Mesendoderm (in vitro differentiated cells): ENCODE data around the gene DNAAF8.
A peak's percentile ranks its signal among the peaks of the same experiment; 100 is the strongest.

ENCODE experiments used
- DNase-seq: peaks from one replicate; pipeline ENCODE4 v3.0.0; 2013
- H2AK5ac ChIP-seq: 2 replicates; pipeline ENCODE4 v1.6.1; 2013; ENCODE audit warnings: low read length, inconsistent platforms
- H2BK120ac ChIP-seq: 2 replicates; pipeline ENCODE4 v1.6.1; 2013; ENCODE audit warnings: low read depth, mild to moderate bottlenecking, low read length, moderate library complexity, mixed read lengths
- H2BK15ac ChIP-seq: replicated peaks from 2 replicates; pipeline ENCODE4 v1.6.1; 2013; ENCODE audit warnings: low read depth, mild to moderate bottlenecking, moderate library complexity
- H2BK5ac ChIP-seq: 2 replicates; pipeline ENCODE4 v1.6.1; 2013; ENCODE audit warnings: low read length, inconsistent platforms
- H3K18ac ChIP-seq: 2 replicates; pipeline ENCODE4 v1.6.1; 2013; ENCODE audit warnings: mild to moderate bottlenecking, low read length, mixed read lengths
- H3K23ac ChIP-seq: one replicate; pipeline ENCODE4 v1.6.1; 2013; ENCODE audit warnings: low read length
- H3K27ac ChIP-seq: 2 replicates; pipeline ENCODE4 v1.5.1; 2013; ENCODE audit warnings: low read depth, mild to moderate bottlenecking, inconsistent platforms, low read length, moderate library complexity
- H3K27me3 ChIP-seq: 2 replicates; pipeline ENCODE4 v1.6.1; 2013; ENCODE audit warnings: low read length, control low read depth, mild to moderate bottlenecking, inconsistent platforms; ENCODE audit not compliant: insufficient read depth, poor library complexity
- H3K36me3 ChIP-seq: 2 replicates; pipeline ENCODE4 v1.6.1; 2013; ENCODE audit warnings: low read length, inconsistent platforms; ENCODE audit not compliant: control insufficient read depth, insufficient read depth
- H3K4ac ChIP-seq: one replicate; pipeline ENCODE4 v1.6.1; 2013; ENCODE audit warnings: low read depth, mild to moderate bottlenecking, low read length, moderate library complexity
- H3K4me1 ChIP-seq: 2 replicates; pipeline ENCODE4 v1.6.1; 2013; ENCODE audit warnings: low read depth, low read length, inconsistent platforms; ENCODE audit not compliant: control insufficient read depth
- H3K4me2 ChIP-seq: 2 replicates; pipeline ENCODE4 v1.6.1; 2013; ENCODE audit warnings: low read length
- H3K4me3 ChIP-seq: 2 replicates; pipeline ENCODE4 v1.5.1; 2013; ENCODE audit warnings: mild to moderate bottlenecking, low read length
- H3K56ac ChIP-seq: one replicate; pipeline ENCODE4 v1.6.1; 2013; ENCODE audit warnings: low read length
- H3K79me1 ChIP-seq: 2 replicates; pipeline ENCODE4 v1.6.1; 2013; ENCODE audit warnings: low read length, inconsistent platforms
- H3K79me2 ChIP-seq: 2 replicates; pipeline ENCODE4 v1.6.1; 2013; ENCODE audit warnings: mild to moderate bottlenecking, low read length; ENCODE audit not compliant: control insufficient read depth, insufficient read depth
- H3K9ac ChIP-seq: 2 replicates; pipeline ENCODE4 v1.6.1; 2013; ENCODE audit warnings: low read length, inconsistent platforms
- H4K5ac ChIP-seq: one replicate; pipeline ENCODE4 v1.6.1; 2013; ENCODE audit warnings: low read length
- H4K8ac ChIP-seq: one replicate; pipeline ENCODE4 v1.6.1; 2013; ENCODE audit warnings: low read depth, mild to moderate bottlenecking, control low read depth, low read length, moderate library complexity
- WGBS: extraction: QIAGEN DNeasy Blood & Tissue Kit; methylation state at CpG from one replicate; pipeline ENCODE4 v1.1.7; 2013; ENCODE audit warnings: low lambda C conversion rate, missing lambda C conversion rate; ENCODE audit not compliant: insufficient coverage; ENCODE audit errors: extremely low coverage; 5-methylcytosine and 5-hydroxymethylcytosine counted together

The DNAAF8 gene

GRCh38 chr16:4765511-4766474 lies 31.5 kb downstream of the DNAAF8 start:
- no peak overlapping the region for H2BK120ac ChIP-seq
- no peak overlapping the region for H3K27ac ChIP-seq
- H2BK5ac ChIP-seq: no peak overlapping the region
- peaks cover 6% of the 10 kb centered on the region for H3K79me2 ChIP-seq
- WGBS: no CpG with 5 or more reads among the region's 26 CpGs
- H3K4ac ChIP-seq: no peak overlapping the region
- H3K9ac ChIP-seq: peak overlapping the region; percentile 96
- no peak overlapping the region for H3K23ac ChIP-seq
- H3K36me3 ChIP-seq: peaks cover 2% of the 10 kb centered on the region
- H3K4me2 ChIP-seq: peak overlapping the region; percentile 25
- peaks cover 1% of the 10 kb centered on the region for H3K4me1 ChIP-seq
- H3K56ac ChIP-seq: peak overlapping the region; percentile 93
- H3K18ac ChIP-seq: no peak overlapping the region
- H2AK5ac ChIP-seq: no peak overlapping the region
- H4K5ac ChIP-seq: no peak overlapping the region
- H3K79me1 ChIP-seq: peaks cover 9% of the 10 kb centered on the region
- H4K8ac ChIP-seq: no peak overlapping the region
- H3K27me3 ChIP-seq: no peaks in the 10 kb centered on the region
- H2BK15ac ChIP-seq: no peak overlapping the region
- no peak overlapping the region for H3K4me3 ChIP-seq
- DNase-seq: no peak

DNA sequence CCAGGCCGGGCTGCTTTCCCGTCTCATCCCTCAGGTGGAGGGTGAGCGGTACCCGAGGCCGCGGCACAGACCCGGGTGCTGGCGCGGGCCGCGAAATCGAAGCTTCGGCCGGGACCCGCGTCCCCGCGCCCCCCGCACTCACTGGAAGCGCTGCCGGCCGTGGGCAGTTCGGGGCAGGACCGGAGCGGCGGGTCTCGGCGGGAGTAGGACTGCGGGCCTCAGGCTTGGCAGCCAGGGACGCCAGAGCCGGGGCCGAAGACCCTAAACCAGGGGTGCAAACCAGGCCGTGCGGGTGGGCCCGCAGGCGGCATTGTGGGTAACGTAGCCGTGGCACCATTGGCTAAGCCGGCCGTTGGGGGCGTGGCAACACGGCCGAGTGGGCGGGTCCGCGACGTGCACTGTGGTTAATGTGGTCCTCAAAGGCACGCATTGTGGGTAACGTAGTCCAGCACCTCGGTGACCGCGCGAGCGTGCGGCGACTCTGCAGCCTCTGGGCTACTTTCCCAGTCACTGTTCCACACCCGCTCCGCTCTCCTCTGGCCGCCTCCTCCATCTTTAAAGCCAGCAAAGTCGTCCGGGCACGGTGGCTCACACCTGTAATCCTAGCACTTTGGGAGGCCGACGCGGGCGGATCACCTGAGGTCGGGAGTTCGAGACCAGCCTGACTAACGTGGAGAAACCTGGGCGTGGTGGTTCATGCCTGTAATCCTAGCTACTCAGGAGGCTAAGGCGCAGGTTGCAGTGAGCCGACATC lies 32.7 kb downstream of the DNAAF8 start, which contains the start of gene ZNF500:
TSS of gene ZNF500 (minus strand) at position 288 of the 754 bp plus-strand sequence. CDS start 1,184 bp downstream, outside the sequence.
- Histone ChIP-seq H3K4me3 (peak within 1 kb of the TSS; percentile 86), H3K79me2 (peaks cover 6% of the 10 kb centered on the region), H2BK120ac (no peak within 1 kb of the TSS), H3K27me3 (no peaks in the 10 kb centered on the region), H3K4me1 (peaks cover 1% of the 10 kb centered on the region), H3K23ac (no peak within 1 kb of the TSS), H2AK5ac (no peak within 1 kb of the TSS), H3K79me1 (peaks cover 9% of the 10 kb centered on the region), H3K4me2 (peak within 1 kb of the TSS; percentile 88), H4K8ac (no peak within 1 kb of the TSS), H2BK5ac (no peak within 1 kb of the TSS), H3K18ac (peak within 1 kb of the TSS; percentile 53), H3K36me3 (peaks cover 2% of the 10 kb centered on the region), H3K27ac (peak within 1 kb of the TSS; percentile 53), H2BK15ac (no peak within 1 kb of the TSS), H3K9ac (peak within 1 kb of the TSS; percentile 96), H4K5ac (no peak within 1 kb of the TSS), H3K4ac (peak within 1 kb of the TSS; percentile 75), H3K56ac (peak within 1 kb of the TSS; percentile 93)
- no CpG with 5 or more reads among the region's 72 CpGs for WGBS
- DNase-seq: peak; percentile 98

DNA sequence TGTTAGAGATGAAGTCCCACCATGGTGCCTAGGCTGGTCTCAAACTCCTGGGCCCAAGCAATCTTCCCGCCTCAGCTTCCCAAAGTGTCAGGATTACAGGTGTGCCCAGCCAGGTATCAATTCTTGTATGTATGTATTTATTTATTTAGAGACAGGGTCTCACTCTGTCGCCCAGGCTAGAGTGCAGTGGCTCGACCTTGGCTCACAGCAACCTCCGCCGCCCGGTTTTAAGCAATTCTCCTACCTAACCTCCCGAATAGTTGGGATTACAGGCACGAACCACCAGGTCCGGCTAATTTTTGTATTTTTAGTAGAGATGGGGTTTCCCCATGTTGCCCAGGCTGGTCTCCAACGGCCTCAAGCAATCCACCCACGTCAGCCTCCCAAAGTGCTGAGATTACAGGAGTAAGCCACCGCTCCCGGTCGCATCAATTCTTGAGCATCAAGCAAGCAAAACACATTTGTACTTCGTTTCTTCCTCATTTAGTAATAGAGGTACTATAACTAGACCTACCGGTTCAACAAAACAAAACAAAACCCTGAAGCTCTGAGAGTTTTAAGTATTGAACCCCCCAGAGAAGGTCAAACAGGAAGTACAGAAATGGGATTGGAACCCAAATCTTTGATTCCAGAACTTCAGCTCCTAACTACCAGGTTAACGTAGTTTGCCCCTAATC lies 33.7 kb downstream of the DNAAF8 start:
- Histone ChIP-seq H3K79me1 (peaks cover 9% of the 10 kb centered on the region), H2BK120ac (no peak overlapping the region), H3K79me2 (peaks cover 6% of the 10 kb centered on the region), H2AK5ac (no peak overlapping the region), H4K8ac (no peak overlapping the region), H3K4me2 (peak overlapping the region; percentile 97), H4K5ac (no peak overlapping the region), H3K27me3 (no peaks in the 10 kb centered on the region), H3K56ac (peak overlapping the region; percentile 97), H3K4ac (peak overlapping the region; percentile 26), H3K9ac (peak overlapping the region; percentile 95), H2BK5ac (no peak overlapping the region), H3K18ac (no peak overlapping the region), H3K23ac (no peak overlapping the region), H3K36me3 (peaks cover 2% of the 10 kb centered on the region), H3K27ac (no peak overlapping the region), H3K4me3 (peak overlapping the region; percentile 70), H2BK15ac (no peak overlapping the region), H3K4me1 (peaks cover 1% of the 10 kb centered on the region)
- WGBS: no CpG with 5 or more reads among the region's 17 CpGs
- DNase-seq: no peak

DNA sequence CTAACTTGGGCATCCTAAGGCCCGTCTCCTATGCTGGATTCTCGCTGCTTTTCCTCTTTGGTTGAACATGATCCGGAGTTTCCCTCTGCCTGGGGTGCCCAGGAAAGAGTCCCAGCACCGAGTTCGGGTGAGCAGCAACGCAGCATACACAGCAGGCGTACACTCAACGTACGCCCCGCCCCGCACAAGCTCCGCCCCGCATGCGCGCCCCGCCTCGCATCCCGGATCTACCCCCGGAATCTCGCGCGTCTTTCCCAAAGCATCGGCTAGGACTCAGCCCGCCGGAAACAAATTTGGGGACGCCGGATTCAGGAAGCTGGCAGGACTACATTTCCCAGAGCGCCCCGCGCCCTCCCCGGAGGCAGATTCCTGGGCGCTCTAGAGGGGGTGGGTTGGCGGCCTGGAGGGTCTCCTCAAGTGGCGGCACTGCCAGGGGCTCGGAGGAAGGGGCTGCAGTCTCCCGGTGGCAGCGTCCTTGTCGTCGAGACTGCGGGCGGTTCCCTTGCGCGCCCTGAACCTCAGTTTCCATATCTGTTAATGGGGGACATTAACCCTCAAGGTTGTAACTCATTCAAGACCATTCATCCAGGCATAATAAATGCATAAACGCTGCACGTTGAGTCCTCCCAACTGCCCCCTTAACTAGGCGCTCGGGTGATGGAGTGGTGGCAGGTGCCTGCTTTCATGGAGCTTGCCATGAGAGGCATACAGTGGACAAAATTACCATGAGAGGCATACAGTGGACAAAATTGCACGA lies 34.4 kb downstream of the DNAAF8 start:
- H3K23ac ChIP-seq: no peak overlapping the region
- no peak overlapping the region for H3K4ac ChIP-seq
- no peak overlapping the region for H4K5ac ChIP-seq
- no CpG with 5 or more reads among the region's 48 CpGs for WGBS
- no peaks in the 10 kb centered on the region for H3K27me3 ChIP-seq
- no peak overlapping the region for H3K18ac ChIP-seq
- peak overlapping the region; percentile 28 for H4K8ac ChIP-seq
- H3K27ac ChIP-seq: no peak overlapping the region
- H3K36me3 ChIP-seq: peaks cover 2% of the 10 kb centered on the region
- peaks cover 9% of the 10 kb centered on the region for H3K79me1 ChIP-seq
- H3K79me2 ChIP-seq: peaks cover 6% of the 10 kb centered on the region
- H2BK120ac ChIP-seq: no peak overlapping the region
- peak; percentile 98 for DNase-seq
- H3K4me3 ChIP-seq: peak overlapping the region; percentile 70
- no peak overlapping the region for H2AK5ac ChIP-seq
- H3K56ac ChIP-seq: peak overlapping the region; percentile 97
- H3K4me2 ChIP-seq: peak overlapping the region; percentile 97
- H2BK15ac ChIP-seq: no peak overlapping the region
- peaks cover 1% of the 10 kb centered on the region for H3K4me1 ChIP-seq
- no peak overlapping the region for H2BK5ac ChIP-seq
- peak overlapping the region; percentile 95 for H3K9ac ChIP-seq

DNA sequence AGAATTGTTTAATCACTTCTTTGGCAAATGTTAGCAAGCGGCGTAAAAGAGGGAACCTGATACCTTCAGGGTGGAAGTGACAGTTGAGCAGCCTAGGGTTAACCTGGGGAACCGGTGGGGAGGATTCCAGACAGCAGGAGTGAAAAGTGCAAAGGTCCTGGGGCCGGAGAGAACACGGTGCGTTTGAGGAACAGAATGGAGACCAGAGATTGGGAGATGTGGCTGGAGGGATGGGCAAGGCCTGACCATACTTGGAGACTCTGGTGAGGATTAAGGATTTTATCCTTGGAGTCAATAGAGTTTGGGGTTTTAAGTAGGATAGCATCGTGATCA lies 34.9 kb downstream of the DNAAF8 start:
- Histone ChIP-seq H3K79me1 (peaks cover 9% of the 10 kb centered on the region), H4K5ac (no peak overlapping the region), H4K8ac (peak overlapping the region; percentile 28), H3K9ac (no peak overlapping the region), H3K4ac (no peak overlapping the region), H3K23ac (no peak overlapping the region), H3K4me3 (no peak overlapping the region), H3K4me1 (peaks cover 1% of the 10 kb centered on the region), H3K18ac (no peak overlapping the region), H3K4me2 (no peak overlapping the region), H2BK15ac (no peak overlapping the region), H3K27ac (no peak overlapping the region), H2BK120ac (no peak overlapping the region), H3K79me2 (peaks cover 6% of the 10 kb centered on the region), H3K27me3 (no peaks in the 10 kb centered on the region), H2AK5ac (no peak overlapping the region), H3K56ac (peak overlapping the region; percentile 89), H2BK5ac (no peak overlapping the region), H3K36me3 (peaks cover 2% of the 10 kb centered on the region)
- no peak for DNase-seq
- no CpG with 5 or more reads among the region's 7 CpGs for WGBS
